Effector memory CD4-positive, alpha-beta T cell (primary cell): ENCODE results near the gene IGF1.

Source experiments
- DNase-seq, 3 donors: peaks; one replicate each; pipeline ENCODE4 v3.0.0-alpha.2; 2020
- H3K27ac ChIP-seq: 2 replicates; pipeline ENCODE4 v1.7.0; 2013; ENCODE audit warnings: mild to moderate bottlenecking, low read length, moderate library complexity; ENCODE audit not compliant: insufficient read depth, poor library complexity, severe bottlenecking
- H3K27me3 ChIP-seq: replicated peaks from 2 replicates; pipeline ENCODE4 v1.7.0; 2013; ENCODE audit warnings: mild to moderate bottlenecking, low read length; ENCODE audit not compliant: insufficient read depth, control insufficient read depth, poor library complexity, severe bottlenecking
- H3K36me3 ChIP-seq: 2 replicates; pipeline ENCODE4 v1.7.0; 2013; ENCODE audit warnings: mild to moderate bottlenecking, low read length, moderate library complexity; ENCODE audit not compliant: control insufficient read depth, insufficient read depth
- H3K4me1 ChIP-seq: 2 replicates; pipeline ENCODE4 v1.7.0; 2013; ENCODE audit warnings: low read length, mild to moderate bottlenecking; ENCODE audit not compliant: control insufficient read depth, insufficient read depth, poor library complexity, severe bottlenecking
- H3K4me3 ChIP-seq: 2 replicates; pipeline ENCODE4 v1.7.0; 2013; ENCODE audit warnings: low read length, low read depth, mild to moderate bottlenecking; ENCODE audit not compliant: insufficient read depth, poor library complexity, severe bottlenecking
- H3K9me3 ChIP-seq: 2 replicates; pipeline ENCODE4 v1.7.0; 2013; ENCODE audit warnings: mild to moderate bottlenecking, low read length, moderate library complexity; ENCODE audit not compliant: control insufficient read depth

IGF1 gene

DNA sequence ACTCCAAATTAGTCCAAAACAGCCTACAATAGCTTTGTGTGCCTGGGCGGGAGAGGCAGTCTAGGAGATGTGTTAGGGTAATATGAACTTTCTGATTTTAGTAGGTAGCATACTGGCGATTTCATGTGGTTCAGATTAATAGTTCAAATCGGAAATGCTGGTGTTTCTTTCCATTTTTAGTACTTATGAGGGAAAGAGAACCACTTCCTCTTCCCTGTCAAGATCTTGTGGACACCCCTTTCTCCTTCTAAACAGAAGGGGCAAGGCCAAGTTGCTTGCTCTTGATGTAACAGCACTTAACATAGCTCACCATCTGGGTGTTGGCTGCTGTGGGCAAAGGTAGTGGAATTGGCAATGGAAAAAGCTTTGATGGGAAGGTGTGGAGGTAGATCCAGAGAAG lies 32.2 kb upstream of the IGF1 start:
- Histone ChIP-seq H3K4me3 (no peak overlapping the region), H3K36me3 (no peaks in the 10 kb centered on the region), H3K4me1 (no peaks in the 10 kb centered on the region), H3K9me3 (no peaks in the 10 kb centered on the region), H3K27ac (no peak overlapping the region), H3K27me3 (no peaks in the 10 kb centered on the region)
- no peak for DNase-seq

DNA sequence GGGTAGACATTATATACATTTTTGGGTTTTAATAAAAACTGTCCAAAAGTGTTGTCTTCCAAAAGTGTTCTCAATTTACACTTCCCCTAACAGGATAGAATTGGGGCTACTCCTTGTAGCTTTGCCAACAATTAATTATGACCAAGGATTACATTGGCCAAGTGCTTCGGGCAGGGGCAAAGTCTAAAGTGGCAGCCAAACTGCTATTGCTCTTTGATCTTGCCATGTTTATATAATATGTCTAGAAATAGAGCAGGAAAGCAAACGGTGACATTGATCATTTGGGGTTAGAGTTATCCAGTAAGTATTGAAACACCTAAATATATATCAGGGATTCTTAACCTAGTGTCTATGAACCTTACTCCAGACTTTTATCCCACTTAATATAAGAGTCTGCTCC lies 31.2 kb upstream of the IGF1 start:
- no peak overlapping the region for H3K4me3 ChIP-seq
- no peaks in the 10 kb centered on the region for H3K9me3 ChIP-seq
- DNase-seq, result no peak
- no peaks in the 10 kb centered on the region for H3K4me1 ChIP-seq
- H3K36me3 ChIP-seq, result no peaks in the 10 kb centered on the region
- H3K27ac ChIP-seq, result no peak overlapping the region
- H3K27me3 ChIP-seq, result no peaks in the 10 kb centered on the region

DNA sequence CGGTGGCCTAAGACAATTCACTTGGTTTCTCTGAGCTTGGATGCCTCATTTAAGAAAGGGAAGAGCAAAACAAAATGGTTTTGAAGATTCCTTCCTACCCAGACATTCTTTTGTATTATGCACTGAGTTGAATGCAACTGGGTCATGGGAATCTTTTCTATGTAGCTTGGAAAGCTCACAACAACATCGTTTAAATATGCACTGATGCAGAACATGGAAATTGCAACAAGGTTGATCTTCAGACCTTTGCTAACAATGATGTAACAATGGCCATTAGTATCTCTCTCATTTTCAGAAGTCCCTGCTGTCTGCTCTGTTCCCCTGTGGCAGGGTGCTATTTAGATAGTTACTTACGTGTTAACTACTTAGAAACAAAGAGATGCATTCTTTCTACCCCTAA lies 30.1 kb upstream of the IGF1 start:
- Histone ChIP-seq H3K36me3 (no peaks in the 10 kb centered on the region), H3K4me3 (no peak overlapping the region), H3K4me1 (no peaks in the 10 kb centered on the region), H3K27ac (no peak overlapping the region), H3K27me3 (no peaks in the 10 kb centered on the region), H3K9me3 (no peaks in the 10 kb centered on the region)
- DNase-seq, result no peak

DNA sequence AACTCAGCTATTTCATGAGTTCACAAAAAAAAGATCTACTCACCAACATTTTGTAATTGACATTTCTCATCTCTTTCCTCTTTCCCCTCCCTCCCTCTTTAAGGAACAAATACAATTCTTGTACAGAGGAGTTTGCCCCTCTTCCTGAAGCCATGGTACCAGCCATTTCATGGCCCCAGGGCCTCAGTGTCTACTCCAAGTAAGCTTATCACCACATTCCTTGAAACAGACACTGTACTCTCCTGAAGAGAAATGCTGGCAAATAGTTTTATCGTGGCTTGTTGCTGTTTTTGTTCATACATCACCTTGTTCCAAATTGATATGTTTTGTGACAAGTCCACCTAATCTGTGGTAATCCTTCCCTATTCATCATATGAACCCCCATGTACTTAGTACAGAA lies 29.7 kb upstream of the IGF1 start:
- no peaks in the 10 kb centered on the region for H3K36me3 ChIP-seq
- no peak overlapping the region for H3K4me3 ChIP-seq
- no peak overlapping the region for H3K27ac ChIP-seq
- no peaks in the 10 kb centered on the region for H3K4me1 ChIP-seq
- no peaks in the 10 kb centered on the region for H3K27me3 ChIP-seq
- no peak for DNase-seq
- H3K9me3 ChIP-seq, result no peaks in the 10 kb centered on the region

DNA sequence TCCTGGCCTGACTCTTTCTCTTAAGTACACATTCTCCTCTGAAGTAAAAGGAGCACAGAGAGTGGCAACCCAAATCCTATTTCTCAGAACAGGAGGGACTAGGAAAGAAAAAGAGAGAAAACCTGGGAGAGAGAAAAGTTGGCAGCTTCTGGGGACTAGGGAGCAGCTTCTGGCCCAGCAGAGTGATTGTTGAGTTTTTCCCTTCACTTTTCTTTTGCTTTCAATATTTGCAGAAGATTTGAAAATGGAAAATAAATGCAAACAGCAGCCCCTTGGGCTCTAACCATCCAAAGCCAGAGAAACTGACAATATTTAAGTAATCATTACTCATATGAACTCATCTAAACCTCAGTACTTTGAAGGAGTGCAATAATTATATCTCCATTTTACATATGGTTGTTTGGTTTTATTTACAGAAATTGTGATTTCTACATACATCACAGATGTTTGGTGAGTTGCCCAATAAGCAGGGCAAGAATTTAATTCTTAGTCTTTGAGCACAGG lies 28.8 kb upstream of the IGF1 start:
- DNase-seq, result no peak
- H3K27ac ChIP-seq, result no peak overlapping the region
- H3K27me3 ChIP-seq, result no peaks in the 10 kb centered on the region
- H3K36me3 ChIP-seq, result no peaks in the 10 kb centered on the region
- H3K4me3 ChIP-seq, result no peak overlapping the region
- H3K9me3 ChIP-seq, result no peaks in the 10 kb centered on the region
- no peaks in the 10 kb centered on the region for H3K4me1 ChIP-seq

DNA sequence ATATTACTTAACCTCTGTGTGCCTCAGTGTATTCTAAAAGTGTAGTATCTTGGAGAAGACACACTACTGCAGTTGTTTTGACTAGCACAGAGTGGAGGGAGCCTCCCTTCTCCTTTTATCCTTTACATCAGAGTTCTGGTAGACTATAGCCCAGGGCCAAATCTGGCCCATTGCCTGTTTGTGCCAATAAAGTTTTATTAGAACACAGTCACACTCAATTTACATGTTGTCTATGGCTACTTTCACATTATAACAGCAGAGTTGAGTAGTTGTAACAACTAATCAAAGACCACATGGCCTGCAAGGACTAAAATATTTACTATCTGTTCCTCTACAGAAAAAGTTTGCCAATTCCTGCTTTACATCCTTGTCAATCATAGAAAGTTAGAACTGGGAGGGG lies 27.7 kb upstream of the IGF1 start:
- no peaks in the 10 kb centered on the region for H3K9me3 ChIP-seq
- H3K27ac ChIP-seq, result no peak overlapping the region
- H3K4me3 ChIP-seq, result no peak overlapping the region
- H3K27me3 ChIP-seq, result no peaks in the 10 kb centered on the region
- DNase-seq, result no peak
- H3K4me1 ChIP-seq, result no peaks in the 10 kb centered on the region
- no peaks in the 10 kb centered on the region for H3K36me3 ChIP-seq

DNA sequence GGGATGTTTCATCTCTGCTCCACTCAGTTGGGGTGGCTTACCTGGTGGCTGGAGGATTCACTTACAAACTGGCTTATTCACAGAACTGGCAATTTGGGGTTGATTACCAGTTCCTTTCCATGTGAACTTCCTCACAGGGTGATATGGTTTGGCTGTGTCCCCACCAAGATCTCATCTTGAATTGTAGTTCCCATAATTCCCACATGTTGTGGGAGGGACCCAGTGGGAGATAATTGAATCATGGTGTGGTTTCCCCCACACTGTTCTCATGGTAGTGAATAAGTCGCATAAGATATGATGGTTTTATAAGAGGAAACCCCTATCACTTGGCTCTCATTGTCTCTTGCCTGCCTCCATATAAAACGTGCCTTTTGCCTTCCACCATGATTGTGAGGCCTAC lies 26.9 kb upstream of the IGF1 start:
- DNase-seq, result no peak
- H3K4me3 ChIP-seq, result no peak overlapping the region
- H3K27me3 ChIP-seq, result no peaks in the 10 kb centered on the region
- no peaks in the 10 kb centered on the region for H3K4me1 ChIP-seq
- H3K36me3 ChIP-seq, result no peaks in the 10 kb centered on the region
- H3K27ac ChIP-seq, result no peak overlapping the region
- H3K9me3 ChIP-seq, result no peaks in the 10 kb centered on the region

DNA sequence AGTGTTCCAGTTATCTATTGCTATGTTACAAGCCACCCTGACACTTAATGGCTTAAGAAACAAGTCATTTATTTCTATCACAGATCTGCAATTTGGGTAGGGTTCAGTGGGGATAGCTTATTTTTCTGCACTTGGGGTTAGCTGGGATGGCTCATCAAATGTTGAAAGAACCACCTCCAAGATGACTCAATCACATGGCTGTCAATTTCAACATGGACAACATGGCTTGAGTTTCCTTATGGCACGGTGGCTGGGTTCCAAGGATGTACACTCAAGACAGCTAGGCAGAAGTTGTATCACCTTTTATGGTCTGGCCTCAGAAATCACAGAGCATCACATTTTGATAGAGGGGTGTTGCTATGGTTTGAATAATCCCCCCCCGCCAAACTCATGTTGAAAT lies 24.5 kb upstream of the IGF1 start:
- no peaks in the 10 kb centered on the region for H3K36me3 ChIP-seq
- H3K27me3 ChIP-seq, result no peaks in the 10 kb centered on the region
- H3K9me3 ChIP-seq, result no peaks in the 10 kb centered on the region
- H3K4me1 ChIP-seq, result no peaks in the 10 kb centered on the region
- H3K4me3 ChIP-seq, result no peak overlapping the region
- DNase-seq, result no peak
- H3K27ac ChIP-seq, result no peak overlapping the region

DNA sequence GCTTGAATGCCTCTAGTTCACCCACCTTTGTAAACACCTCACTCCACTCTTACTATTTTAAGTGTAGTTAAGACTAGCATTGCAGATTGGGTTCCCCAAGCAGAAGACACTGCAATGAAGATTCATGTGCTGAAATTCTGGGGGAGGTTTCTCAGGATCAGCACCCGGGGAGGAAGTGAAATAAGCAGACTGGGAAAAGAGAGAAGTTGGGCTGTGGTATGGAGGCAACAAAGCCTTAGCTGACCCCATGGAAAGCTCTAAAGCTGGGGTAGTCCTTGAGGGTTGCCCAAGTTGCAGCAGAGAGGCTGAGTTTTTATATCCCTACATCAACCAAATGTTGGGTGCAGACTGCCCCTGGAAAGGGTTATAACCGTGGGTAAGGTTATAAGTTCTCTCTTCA lies 23.9 kb upstream of the IGF1 start:
- DNase-seq, result no peak
- H3K27me3 ChIP-seq, result no peaks in the 10 kb centered on the region
- no peaks in the 10 kb centered on the region for H3K36me3 ChIP-seq
- H3K27ac ChIP-seq, result no peak overlapping the region
- no peaks in the 10 kb centered on the region for H3K4me1 ChIP-seq
- no peaks in the 10 kb centered on the region for H3K9me3 ChIP-seq
- H3K4me3 ChIP-seq, result no peak overlapping the region

DNA sequence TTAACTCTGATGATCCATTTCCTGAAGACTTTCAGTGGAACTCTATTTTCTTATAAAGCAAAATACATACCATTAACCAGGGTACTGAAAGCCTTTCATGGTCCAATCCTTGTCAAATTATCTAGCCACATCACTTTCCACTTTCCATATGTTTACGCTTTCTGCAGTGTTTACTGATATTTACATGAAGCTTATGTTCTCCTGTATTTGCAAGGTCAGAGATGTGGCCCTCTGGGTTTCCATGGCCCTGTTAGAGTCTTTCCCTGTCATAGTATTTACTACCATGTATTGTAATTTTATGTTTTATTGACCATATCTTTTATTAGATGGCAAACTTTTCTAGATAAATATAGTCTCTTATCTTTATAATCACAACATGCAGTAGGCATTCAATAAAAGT lies 23.5 kb upstream of the IGF1 start:
- Histone ChIP-seq H3K9me3 (no peaks in the 10 kb centered on the region), H3K36me3 (no peaks in the 10 kb centered on the region), H3K4me1 (no peaks in the 10 kb centered on the region), H3K27me3 (no peaks in the 10 kb centered on the region), H3K27ac (no peak overlapping the region), H3K4me3 (no peak overlapping the region)
- no peak for DNase-seq
